Measurements from ENCODE around the gene DOP1B.

- no peak for TF ChIP-seq CTCF (IDR thresholded peaks at IDR 0.05; ENCODE audit: low read length)
- TF ChIP-seq EZH2 (IDR thresholded peaks at IDR 0.05; ENCODE audit: borderline replicate concordance, low read length) = no peak
These were observed 34.1 kb downstream of the DOP1B start for GRCh38 chr21:36190736-36191135.
